OCI-LY7 (cell line): ENCODE measurements around the gene KCNC1. TPM values are rescaled to one million over a fixed set of nuclear protein-coding genes. Genes with fewer than 3 reads are reported as not detected.

Source experiments
- BruUV-seq: library from RNA; stranded (reverse); fragments of 400-500 nt; replicated peaks from 2 replicates; lab custom pipeline; 2021; lab: Mats Ljungman, UMichigan
- CTCF ChIA-PET: fragments of 300-600 bp; sonication (Branson Sonifier 250); formaldehyde crosslinking; loops from one replicate; lab custom pipeline; 2022; ENCODE audit warnings: antibody characterized with exemption; ENCODE audit not compliant: unreplicated experiment; lab: Charles Lee
- POLR2A ChIA-PET: fragments of 300-600 bp; sonication (Branson Sonifier 250); formaldehyde crosslinking; loops from one replicate; lab custom pipeline; 2022; ENCODE audit warnings: antibody characterized with exemption; lab: Charles Lee
- DNase-seq: peaks from one replicate; pipeline ENCODE4 v3.0.0-alpha.2; 2015; ENCODE audit warnings: low spot score
- H2AFZ ChIP-seq: fragments of 200-600 bp; sonication (generic), shearing (Covaris generic); 2 replicates; pipeline ENCODE4 v1.6.1; 2014; ENCODE audit warnings: mild to moderate bottlenecking, antibody characterized with exemption, low read length, moderate library complexity
- H3K27ac ChIP-seq: fragments of 200-600 bp; sonication (generic); 2 replicates; pipeline ENCODE4 v1.5.1; 2014; ENCODE audit warnings: mixed run types, low read depth, mild to moderate bottlenecking, moderate library complexity, low read length, inconsistent platforms; ENCODE audit not compliant: poor library complexity, severe bottlenecking
- H3K36me3 ChIP-seq: fragments of 200-600 bp; sonication (generic); 2 replicates; pipeline ENCODE4 v1.6.1; 2014; ENCODE audit warnings: mild to moderate bottlenecking, antibody characterized with exemption, low read length, moderate library complexity, mixed read lengths; ENCODE audit not compliant: insufficient read depth
- H3K4me1 ChIP-seq: fragments of 200-600 bp; sonication (generic); 2 replicates; pipeline ENCODE4 v1.5.1; 2014; ENCODE audit warnings: mild to moderate bottlenecking, low read length; ENCODE audit not compliant: insufficient read depth, poor library complexity, severe bottlenecking
- H3K4me2 ChIP-seq: fragments of 200-600 bp; sonication (generic); 2 replicates; pipeline ENCODE4 v1.6.1; 2014; ENCODE audit warnings: mild to moderate bottlenecking, low read length
- H3K4me3 ChIP-seq: fragments of 200-600 bp; sonication (generic); 2 replicates; pipeline ENCODE4 v1.5.1; 2014; ENCODE audit warnings: mild to moderate bottlenecking, low read depth, low read length; ENCODE audit not compliant: poor library complexity, severe bottlenecking
- H3K79me2 ChIP-seq: fragments of 200-600 bp; sonication (generic); 2 replicates; pipeline ENCODE4 v1.6.1; 2016; ENCODE audit warnings: low read depth, mild to moderate bottlenecking, low read length, moderate library complexity, mixed read lengths; ENCODE audit not compliant: insufficient read depth
- H3K9me2 ChIP-seq: fragments of 200-600 bp; sonication (generic); 2 replicates; pipeline ENCODE4 v1.6.1; 2016; ENCODE audit warnings: mild to moderate bottlenecking, low read length, mixed read lengths; ENCODE audit not compliant: insufficient read depth
- H3K9me3 ChIP-seq: fragments of 200-600 bp; sonication (generic); 2 replicates; pipeline ENCODE4 v1.6.1; 2014; ENCODE audit warnings: mild to moderate bottlenecking, mixed run types, low read length, mixed read lengths
- H4K20me1 ChIP-seq: fragments of 200-600 bp; sonication (generic); 2 replicates; pipeline ENCODE4 v1.6.1; 2014; ENCODE audit warnings: mild to moderate bottlenecking, antibody characterized with exemption, low read length, moderate library complexity, mixed read lengths; ENCODE audit not compliant: insufficient read depth
- EZH2phosphoT487 ChIP-seq: fragments of 200-600 bp; sonication (generic); IDR thresholded peaks from 2 replicates; pipeline ENCODE4 v1.6.1; 2018; ENCODE audit warnings: low read depth, borderline replicate concordance, mild to moderate bottlenecking, mixed run types, antibody characterized with exemption, low read length, moderate library complexity, mixed read lengths
- intact Hi-C: fragments of 100-400 bp; cut with micrococcal nuclease; formaldehyde crosslinking; loops from one replicate; pipeline ENCODE4 v1.10.0; 2022; ENCODE audit not compliant: unreplicated experiment
- total RNA-seq, 2 experiments: library from RNA; depleted of rRNA in 1 of 2; stranded (reverse); fragments of >200 nt in 1 of 2; shearing (Covaris generic) in 1 of 2; gene quantifications; 2 replicates each; pipeline ENCODE4 v1.2.3, GENCODE V29; 2014 to 2022
- TF ChIP-seq, protein P1 (sequence below): fragments of 200-600 bp; sonication (generic); conservative IDR thresholded peaks from 2 replicates; pipeline ENCODE4 v1.5.1; 2014; ENCODE audit warnings: mild to moderate bottlenecking, antibody characterized with exemption, low read length, moderate library complexity, mixed read lengths

Gene KCNC1
- total RNA-seq, 2 experiments from 2014 or later, result not detected

DNA sequence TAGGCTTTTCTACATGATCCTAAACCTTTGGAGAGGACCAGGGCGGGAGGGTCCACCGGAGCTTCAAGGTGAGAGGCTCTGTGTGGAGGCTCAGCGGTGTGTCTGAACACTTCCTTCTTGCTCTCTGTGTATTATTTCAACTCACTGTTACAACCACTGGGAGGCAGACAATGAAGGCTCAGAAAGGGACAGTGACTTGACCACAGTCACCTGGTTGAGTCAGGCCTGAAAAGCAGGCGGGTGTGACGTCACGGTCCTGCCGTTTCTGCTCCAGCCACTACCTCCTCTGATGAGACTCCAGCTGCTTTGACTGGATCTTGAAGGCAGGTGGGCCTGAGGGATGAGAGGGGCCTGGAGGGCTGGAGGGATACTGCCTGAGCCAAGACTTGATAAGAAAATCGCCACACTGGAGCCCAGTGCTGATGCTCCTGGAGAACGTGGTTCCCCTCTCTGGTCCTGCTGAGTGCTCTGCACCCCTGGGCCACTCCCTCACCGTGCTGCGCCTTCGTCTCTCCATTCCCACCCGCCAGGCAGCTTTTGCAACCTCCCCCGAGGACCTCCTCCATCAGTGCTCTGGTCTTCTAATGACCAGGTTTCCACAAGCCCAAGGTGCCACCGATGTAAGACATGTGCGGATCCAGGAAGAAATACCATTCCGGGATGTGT is 27.9 kb downstream of the KCNC1 start:
- intact Hi-C loops, result no loop called here
- TF ChIP-seq EZH2phosphoT487, result no peak
- TF ChIP-seq, protein P1, sequence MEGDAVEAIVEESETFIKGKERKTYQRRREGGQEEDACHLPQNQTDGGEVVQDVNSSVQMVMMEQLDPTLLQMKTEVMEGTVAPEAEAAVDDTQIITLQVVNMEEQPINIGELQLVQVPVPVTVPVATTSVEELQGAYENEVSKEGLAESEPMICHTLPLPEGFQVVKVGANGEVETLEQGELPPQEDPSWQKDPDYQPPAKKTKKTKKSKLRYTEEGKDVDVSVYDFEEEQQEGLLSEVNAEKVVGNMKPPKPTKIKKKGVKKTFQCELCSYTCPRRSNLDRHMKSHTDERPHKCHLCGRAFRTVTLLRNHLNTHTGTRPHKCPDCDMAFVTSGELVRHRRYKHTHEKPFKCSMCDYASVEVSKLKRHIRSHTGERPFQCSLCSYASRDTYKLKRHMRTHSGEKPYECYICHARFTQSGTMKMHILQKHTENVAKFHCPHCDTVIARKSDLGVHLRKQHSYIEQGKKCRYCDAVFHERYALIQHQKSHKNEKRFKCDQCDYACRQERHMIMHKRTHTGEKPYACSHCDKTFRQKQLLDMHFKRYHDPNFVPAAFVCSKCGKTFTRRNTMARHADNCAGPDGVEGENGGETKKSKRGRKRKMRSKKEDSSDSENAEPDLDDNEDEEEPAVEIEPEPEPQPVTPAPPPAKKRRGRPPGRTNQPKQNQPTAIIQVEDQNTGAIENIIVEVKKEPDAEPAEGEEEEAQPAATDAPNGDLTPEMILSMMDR, result 0 out of 2 replicates have a peak, but pooled peaks have one; percentile 21
- POLR2A ChIA-PET, result interaction anchor here (0.6 kb wide), 1 partner anchor 875 kb away, joined by 4 read pairs; no protein-coding TSS in a partner anchor
- no peaks in the 10 kb centered on the region for H3K9me2 ChIP-seq
- no peak overlapping the region for H3K4me2 ChIP-seq
- peak; percentile 22 for DNase-seq
- no peaks in the 10 kb centered on the region for H4K20me1 ChIP-seq
- no peak overlapping the region for H3K4me3 ChIP-seq
- no peak overlapping the region for H3K27ac ChIP-seq
- H2AFZ ChIP-seq, result no peak overlapping the region
- no peaks in the 10 kb centered on the region for H3K4me1 ChIP-seq
- CTCF ChIA-PET, result no interaction called here
- no peaks in the 10 kb centered on the region for H3K9me3 ChIP-seq
- H3K79me2 ChIP-seq, result no peaks in the 10 kb centered on the region
- no TSS peak for BruUV-seq
- H3K36me3 ChIP-seq, result no peaks in the 10 kb centered on the region

DNA sequence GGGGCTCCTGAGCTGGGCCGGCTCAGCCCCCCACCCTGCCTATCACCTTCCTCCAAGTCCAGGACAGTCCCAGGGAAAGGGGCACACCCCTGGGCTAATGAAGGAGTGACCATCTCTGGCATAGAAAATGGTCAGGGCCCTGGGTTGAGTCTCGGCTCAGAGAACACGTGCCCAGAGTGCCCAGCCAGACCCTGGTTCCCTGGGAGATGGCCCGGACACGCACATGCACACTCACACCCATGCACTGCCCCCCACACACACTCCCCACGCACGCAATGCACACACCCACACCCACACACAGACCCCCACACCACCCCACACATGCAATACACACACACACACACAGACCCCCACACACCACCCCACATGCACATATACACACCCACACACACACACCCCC is 28.7 kb downstream of the KCNC1 start:
- Histone ChIP-seq H3K9me3 (no peaks in the 10 kb centered on the region), H3K4me2 (no peak overlapping the region), H3K79me2 (no peaks in the 10 kb centered on the region), H3K4me3 (no peak overlapping the region), H3K27ac (no peak overlapping the region), H3K36me3 (no peaks in the 10 kb centered on the region), H3K9me2 (no peaks in the 10 kb centered on the region), H2AFZ (no peak overlapping the region), H4K20me1 (no peaks in the 10 kb centered on the region), H3K4me1 (no peaks in the 10 kb centered on the region)
- no peak for TF ChIP-seq EZH2phosphoT487
- TF ChIP-seq, protein P1, result no peak
- BruUV-seq, result no TSS peak
- CTCF ChIA-PET, result no interaction called here
- POLR2A ChIA-PET, result no interaction called here
- no peak for DNase-seq
- intact Hi-C loops, result no loop called here

DNA sequence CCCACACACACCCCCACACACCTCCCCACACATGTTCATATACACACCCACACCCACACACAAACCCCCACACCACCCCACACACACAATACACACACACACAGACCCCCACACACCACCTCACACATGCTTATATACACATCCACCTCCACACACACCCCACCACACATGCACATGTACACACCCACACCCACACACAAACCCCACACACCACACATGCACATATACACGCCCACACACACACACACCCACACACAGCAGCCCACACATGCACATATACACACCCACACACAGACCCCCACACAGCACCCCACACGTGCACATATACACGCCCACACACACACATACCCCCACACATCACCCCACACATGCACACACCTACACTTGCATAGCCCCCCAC is 29.1 kb downstream of the KCNC1 start:
- DNase-seq, result no peak
- POLR2A ChIA-PET, result no interaction called here
- Histone ChIP-seq H4K20me1 (no peaks in the 10 kb centered on the region), H3K9me3 (no peaks in the 10 kb centered on the region), H3K4me2 (no peak overlapping the region), H3K4me1 (no peaks in the 10 kb centered on the region), H3K36me3 (no peaks in the 10 kb centered on the region), H3K79me2 (no peaks in the 10 kb centered on the region), H2AFZ (no peak overlapping the region), H3K9me2 (no peaks in the 10 kb centered on the region), H3K4me3 (no peak overlapping the region), H3K27ac (no peak overlapping the region)
- TF ChIP-seq, protein P1, result no peak
- no peak for TF ChIP-seq EZH2phosphoT487
- intact Hi-C loops, result no loop called here
- no TSS peak for BruUV-seq
- CTCF ChIA-PET, result no interaction called here
